Mucosa of gallbladder (tissue), 1 donor: ENCODE results near the gene NR2C1. TPM values are rescaled to one million over a fixed set of nuclear protein-coding genes. Genes with fewer than 3 reads are reported as not detected.

Experiments used
- DNase-seq: peaks from one replicate; pipeline ENCODE4 v3.0.0-alpha.2; 2020; ENCODE audit warnings: low spot score
- total RNA-seq: library from RNA; stranded (reverse); gene quantifications from one replicate; pipeline ENCODE4 v1.2.1, GENCODE V29; 2021
- donor health status: DM: no; HTN: no; CAD: no.

Gene NR2C1
- total RNA-seq, 1 donor from 2014 or later = 26.6 TPM

DNA sequence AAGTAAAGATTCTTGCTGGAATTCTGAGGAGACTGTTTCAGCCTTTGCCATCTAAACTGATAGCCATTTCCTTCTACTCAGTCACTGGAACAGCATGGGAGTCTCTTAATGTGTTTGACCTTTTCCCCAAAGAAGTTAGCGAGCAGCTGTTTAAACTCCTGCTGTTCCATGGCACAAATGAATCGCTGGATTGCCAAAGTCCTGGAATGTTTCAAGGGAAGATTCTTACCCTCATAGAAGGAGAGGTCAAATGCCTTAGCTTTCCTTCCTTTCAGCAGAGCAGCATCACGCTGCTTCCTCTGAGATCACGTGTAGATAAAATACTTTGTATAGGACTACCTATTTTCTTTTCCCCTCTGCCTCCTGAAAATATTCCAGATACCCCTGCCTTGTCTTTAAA lies 10.5 kb upstream of the NR2C1 start:
- DNase-seq = peak; percentile 58

DNA sequence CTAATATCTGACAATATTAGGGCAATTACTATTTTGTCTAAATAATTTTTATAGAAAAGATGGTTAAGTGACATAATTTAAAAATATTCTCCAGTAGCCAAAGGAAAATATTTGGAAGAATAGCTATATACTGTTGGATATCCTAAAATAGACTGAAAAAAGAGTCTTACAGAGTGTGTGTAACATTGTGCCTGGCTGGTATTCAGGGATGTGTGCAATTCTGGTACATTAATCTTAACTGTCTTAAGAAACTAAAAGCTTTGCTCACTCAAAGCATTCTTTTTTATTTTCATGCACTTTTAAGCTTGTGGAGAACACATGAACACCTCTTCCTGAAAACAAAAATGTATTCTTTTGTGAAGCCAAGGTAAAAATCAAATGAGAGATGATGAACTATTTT lies 10.1 kb upstream of the NR2C1 start:
- DNase-seq = no peak

DNA sequence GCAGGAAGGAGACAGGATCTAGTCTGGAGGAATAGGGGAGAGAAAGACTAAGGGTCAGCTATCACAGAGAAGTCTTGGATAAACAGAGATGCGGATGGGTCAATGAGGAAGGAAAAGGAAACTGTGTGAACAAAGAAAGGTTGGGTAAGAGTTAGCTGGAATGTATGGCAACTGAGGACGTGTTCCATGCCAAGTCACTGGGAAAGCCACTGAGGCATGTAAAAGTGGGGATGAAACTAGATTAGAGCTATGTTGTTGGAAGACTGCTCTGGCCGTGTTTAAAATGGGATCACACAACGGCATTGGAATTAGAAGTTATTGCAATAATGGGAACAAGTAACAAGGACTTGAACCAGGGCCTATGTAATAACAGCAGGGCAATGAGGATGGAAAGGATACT lies 3.9 kb upstream of the NR2C1 start:
- DNase-seq = no peak

DNA sequence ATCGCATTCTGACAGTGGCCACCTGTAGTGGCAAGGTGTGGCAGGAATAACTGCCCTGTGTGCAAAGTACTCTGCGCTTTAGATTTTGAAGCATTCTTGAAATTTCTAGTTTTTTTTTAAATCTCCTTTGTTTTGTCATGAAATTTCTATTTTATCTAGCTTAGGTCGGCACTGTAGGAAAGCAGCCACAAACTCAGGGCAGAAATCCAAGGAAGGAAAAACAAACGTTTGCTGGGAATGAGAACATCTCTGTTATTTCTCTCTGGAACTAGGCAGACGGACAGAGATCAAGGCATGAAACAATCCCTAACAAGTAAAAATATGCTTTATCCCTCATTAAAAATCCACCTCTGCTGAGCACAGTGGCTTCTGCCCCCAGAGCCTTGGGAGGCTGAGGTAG lies 1.3 kb upstream of the NR2C1 start:
- no peak for DNase-seq

DNA sequence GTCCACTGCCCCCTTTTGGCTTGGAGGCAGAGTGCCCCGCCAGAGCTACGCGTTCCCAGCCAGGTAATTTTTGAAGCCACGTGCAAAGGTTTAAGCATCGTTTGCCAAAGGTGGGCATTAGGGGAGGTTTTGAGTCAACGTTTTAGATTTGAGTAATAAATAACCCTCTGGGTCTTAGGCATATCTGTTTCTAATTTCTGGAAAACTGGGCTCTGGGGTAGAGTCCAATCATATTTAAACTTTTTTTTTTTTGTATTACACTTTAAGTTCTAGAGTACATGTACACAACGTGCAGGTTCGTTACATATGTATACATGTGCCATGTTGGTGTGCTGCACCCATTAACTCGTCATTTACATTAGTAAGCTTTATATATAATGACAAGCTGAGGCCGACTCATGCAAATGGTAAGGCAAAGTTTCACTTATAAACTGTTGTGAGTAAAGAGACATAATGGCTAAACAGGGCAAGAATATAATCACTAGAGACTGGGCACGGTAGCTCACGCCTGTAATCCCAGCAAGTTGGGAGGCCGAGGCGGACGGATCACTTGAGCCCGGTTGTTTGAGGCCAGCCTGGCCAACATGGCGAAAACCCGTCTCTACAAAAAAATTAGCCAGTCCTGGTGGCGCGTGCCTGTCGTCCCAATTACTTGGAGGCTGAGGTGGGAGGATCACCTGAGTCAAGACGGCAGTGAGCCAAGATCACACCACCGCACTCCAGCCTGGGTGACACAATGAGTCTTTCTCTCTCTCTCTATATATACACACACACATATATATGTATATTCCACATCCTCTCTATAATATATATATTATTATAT lies 491 bp upstream of the NR2C1 start:
- DNase-seq = no peak

DNA sequence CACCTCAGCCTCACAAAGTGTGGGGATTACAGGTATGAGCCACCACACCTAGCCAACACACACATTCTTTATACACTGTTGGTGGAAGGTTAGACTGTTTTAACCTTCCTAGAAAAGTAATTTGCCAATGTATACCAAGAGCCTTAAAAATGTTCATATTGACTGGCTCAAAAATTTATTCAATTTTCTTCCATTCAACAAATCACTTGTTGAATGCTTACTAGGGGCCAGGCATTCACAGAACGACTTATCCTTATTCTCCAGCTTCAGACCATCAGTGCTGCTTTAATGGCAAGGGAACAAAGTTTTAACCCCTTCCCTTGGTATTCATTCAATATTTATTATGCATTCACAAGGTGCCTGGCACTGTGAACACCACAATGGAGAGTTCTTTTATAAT lies 3.0 kb downstream of the NR2C1 start:
- no peak for DNase-seq

DNA sequence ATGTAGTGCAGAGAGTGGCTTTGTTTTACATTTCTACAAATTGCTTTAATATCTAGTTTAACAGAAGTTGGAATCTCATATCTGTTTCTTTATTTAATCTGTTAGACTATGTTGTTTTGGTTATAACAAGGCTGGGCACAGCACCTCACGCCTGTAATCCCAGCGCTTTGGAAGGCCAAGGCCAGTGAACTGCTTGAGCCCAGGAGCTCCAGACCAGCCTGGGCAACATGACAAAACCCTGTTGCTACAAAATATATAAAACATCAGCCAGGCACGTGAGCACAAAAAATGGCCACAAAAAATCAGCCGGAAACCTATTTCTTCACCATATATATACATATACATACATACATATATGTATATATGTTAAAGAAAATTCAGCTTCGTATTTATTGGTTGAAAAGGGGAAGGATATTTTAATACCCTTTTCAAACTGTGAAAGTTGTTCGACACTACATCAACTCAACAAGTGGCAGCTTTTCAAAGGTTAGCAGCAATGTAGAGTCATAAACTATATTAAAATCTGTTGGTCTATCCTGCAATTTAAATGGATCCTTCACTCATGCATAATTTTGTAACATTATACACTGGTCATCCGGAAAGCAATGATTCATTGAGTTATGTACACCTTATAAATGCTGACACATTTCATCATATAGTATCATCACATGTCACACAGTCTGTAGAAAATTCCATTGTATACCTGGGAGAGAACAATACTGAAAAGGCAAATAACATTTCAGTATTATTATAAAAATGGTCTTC lies 7.1 kb downstream of the NR2C1 start:
- DNase-seq = no peak

DNA sequence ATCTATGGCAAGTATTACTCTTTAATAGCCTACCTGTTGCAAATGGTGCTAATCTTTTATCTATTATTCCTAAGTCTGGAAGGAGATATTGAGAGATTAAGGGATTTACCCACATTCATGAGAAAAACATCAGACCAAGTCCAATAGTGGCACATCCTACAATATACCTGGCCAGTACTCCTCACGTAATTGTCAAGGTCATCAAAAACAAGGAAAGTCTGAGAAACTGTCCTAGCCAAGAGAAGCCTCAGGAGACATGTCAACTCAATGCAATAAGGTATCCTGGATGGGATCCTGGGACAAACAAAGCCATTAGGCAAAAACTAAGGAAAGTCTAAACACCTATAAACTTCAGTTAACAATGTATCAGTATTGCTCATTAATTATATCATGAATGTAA lies 12.5 kb downstream of the NR2C1 start:
- DNase-seq = no peak

DNA sequence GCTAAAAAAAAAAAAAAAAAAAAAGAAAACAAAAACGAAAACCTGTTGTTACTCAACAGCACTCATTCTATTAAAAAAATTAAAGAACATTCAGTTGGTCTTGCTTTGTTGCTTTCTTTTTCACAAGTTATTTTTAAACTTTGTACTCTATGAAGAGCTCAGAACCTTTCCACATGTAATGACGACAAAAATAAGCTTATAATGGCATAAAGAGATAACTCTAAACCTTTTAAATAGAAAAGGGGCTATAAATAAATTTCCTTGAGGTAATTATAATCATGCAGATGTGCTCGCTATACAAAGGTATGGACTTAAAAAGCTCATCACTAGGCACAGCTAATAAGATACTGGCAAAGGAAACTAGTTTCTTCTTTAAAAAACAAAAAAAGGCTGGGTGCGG lies 13.4 kb downstream of the NR2C1 start:
- no peak for DNase-seq

DNA sequence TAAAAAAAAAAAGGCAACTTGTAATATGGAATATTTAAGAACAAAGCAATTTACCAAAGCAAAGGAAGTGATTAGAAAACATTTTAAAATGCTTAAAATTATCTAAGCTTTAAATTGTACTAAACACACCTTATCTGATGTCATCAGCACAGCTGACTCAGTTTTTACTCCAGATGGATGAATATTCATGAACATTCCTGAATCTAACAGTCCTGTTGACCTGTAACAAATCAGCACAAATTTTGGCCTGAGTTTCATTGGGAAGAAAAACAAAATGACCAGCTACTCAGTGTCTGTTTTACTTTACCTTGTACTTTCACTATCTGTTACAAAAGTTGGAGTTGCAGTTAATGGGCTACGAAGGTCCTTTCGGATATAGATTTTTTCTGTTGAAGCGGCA lies 16.0 kb downstream of the NR2C1 start:
- no peak for DNase-seq

DNA sequence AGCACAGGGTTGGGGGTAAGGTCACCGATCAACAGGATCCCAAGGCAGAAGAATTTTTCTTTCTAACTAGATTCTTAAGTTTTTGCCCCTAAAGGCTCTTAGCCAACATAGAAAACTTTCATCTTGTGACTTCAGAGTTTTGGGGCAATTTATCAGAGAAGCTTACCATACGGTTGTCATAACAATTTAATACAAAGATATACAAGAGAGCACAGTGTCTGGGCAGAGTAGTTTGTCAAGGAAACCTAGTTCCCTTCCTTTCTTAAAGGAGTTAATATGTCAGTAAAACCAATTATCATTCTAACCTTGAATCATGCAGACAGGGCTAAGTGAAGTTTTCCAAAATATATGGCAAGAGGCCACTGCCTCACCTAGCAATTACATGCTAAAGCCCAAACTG lies 18.4 kb downstream of the NR2C1 start:
- DNase-seq = no peak

DNA sequence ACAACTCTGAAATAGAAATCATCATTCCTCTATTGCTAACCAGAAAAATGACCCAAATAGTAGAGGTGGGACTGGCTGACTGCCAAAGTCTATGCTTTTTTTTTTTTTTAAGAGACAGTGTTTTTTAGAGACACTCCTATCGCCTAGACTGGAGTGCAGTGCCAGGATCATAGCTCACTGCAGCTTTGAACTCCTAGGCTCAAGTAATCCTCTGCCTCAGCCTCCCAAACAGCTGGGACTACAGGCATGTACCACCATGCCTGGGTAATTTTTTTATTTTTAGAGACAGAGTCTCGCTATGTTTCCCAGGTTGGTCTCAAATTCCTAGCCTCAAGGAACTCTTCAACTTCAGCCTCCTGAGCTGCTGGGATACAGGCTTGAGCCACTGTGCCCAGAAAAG lies 19.2 kb downstream of the NR2C1 start:
- no peak for DNase-seq

DNA sequence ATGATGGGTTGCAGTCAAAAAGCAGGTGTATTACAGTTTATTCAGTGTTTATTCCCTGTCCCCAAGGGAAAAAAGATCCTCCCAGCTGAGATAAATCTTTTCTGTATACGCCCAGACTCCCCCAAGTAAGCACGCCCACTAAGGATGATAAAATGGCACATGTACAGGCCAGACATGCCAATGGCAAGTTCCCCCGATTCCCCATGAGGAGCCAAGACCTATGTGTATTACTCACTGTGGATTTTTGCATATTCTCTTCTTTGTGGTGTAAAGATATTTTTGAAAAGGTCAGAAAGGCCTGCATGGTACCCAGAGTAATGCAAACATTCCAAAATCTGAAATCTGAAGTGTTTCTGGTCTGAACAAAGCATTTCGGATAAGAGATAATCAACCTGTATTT lies 22.2 kb downstream of the NR2C1 start:
- no peak for DNase-seq

DNA sequence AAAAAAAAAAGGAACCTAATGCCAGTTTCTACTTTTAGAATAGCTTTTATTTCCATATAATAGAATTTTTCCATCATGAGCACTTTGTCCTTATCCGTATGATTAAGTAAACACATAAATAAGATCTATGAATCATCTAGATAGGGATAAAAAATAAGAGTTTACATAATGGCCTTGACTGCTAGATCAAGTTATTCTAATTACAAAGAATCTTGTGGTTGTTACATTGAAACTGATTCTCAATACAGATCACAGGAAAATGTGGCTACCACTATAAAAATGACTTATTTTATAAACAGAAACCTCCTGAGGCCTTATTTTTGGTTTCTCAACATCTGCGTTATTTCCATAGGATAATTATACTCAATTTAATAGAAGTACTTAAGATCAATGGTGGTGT lies 35.5 kb downstream of the NR2C1 start:
- DNase-seq = no peak

DNA sequence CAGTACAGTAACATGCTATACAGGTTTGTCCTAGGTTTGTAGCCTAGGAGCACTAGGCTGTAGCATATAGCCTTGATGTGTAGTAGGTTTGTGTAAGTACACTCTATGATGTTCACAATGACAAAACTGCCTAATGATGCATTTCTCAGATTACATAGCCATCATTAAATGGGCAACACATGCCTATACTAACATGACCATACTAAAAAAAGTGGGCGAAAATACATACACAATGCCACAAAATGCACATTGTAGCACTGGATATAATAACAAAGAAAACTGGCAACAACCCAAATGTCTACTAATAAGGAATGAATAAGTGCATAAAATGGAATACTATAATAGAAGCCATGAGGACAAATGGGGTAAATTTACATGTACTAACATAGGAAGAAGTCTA lies 38.7 kb downstream of the NR2C1 start:
- no peak for DNase-seq

DNA sequence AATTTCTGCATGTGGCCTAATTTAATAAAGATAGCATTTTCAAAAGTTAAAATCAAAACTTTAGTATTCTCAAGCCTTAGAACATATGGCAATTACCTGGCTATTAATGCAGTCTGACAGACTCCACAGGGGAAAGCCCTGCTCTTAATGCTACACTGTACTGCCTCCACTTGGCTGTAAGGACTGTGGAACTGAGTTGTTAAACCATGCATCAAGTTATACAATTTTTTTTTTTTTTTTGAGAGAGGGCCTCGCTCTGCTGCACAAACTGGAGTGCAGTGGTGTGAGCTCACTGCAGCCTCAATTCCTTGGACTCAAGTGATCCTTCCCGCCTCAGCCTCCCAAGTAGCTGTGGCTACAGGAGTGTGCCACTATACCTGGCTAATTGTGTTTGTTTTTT lies 50.9 kb downstream of the NR2C1 start:
- DNase-seq = no peak

DNA sequence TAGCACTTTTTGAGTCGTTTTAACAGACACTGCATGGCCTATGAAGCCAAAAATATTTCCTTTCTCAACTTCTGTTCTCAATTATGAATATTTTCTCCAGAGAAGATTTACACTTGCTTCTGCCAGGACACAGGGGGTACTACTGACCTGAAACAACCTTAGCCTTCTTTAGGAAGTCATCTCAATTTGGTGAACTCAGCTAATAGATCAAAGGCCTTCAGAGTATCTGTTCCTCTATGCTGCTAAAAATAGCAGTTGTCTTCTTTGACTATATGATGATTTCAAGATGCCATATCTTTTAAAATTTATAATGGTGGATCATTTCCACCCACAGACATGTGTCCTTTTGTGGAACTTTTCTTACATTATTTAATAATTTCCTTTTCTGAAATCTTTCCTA lies 55.9 kb downstream of the NR2C1 start:
- DNase-seq = no peak

DNA sequence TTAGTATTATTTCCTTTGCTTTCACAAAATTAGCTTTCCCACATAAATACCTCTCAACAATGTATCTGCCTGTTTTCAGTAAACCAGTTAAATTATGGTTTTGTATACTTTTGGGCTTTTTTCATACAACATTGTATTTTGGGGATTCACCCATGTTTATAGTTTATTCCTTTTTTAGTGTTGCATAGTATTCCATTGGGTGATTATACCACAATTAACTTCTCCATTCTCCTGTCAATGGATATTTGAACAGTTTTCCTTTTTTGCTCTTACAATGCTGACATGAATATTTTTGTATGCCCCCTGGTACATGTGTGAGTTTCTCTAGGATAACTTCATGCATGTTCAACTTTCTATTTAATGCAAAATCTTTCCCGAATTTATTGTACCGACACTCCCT lies 57.3 kb downstream of the NR2C1 start:
- no peak for DNase-seq

DNA sequence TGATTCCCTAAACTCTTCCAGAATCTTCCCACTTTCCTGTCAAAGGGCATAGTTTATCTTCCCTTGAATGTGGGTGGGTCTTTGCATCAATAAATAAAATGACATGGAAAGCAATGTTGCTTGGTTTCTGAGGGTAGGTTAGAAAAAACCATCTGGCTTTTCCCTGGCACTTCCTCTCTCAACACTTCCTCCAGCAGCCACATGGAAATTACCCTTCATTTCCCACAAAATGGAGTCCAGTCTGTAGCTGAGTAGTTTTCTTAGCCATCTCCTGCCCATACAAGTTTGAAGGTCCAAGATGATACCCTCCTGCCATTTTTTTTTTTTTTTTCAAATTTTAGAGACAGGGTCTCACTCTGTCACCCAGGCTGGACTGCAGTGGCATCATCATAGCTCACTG lies 58.9 kb downstream of the NR2C1 start:
- no peak for DNase-seq

DNA sequence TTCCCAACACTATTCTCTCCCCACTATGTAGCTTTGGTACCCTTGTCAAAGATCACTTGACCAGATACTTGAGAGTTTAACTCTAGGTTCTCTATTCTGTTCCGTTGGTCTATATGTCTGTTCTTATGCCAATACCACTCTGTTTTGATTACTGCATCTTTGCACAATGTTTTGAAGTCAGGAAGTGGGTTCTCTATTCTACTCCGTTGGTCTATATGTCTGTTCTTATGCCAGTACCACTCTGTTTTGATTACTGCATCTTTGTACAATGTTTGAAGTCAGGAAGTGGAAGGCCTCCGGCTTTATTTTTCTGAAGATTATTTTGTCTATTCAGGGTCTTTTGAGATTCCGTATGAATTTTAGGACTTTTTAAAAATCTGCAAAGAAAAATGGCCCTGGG lies 67.2 kb downstream of the NR2C1 start:
- DNase-seq = no peak

DNA sequence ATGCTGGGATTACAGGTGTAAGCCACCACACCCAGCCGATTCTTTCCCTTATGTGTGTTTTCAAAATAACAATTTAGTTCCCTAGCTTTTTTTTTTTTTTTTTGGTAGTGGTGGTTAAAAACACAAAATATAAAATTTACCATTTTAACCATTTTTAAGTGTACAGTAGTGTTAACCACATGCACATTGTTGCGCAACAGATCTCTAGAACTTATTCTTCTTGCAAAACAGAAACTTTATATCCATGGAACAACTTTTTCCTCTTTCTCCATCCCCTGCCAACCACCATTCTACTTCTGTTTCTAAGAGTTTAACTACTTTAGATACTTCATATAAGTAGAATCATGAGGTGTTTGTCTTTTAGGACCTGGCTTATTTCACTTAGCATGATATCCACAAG lies 68.8 kb downstream of the NR2C1 start:
- DNase-seq = no peak

DNA sequence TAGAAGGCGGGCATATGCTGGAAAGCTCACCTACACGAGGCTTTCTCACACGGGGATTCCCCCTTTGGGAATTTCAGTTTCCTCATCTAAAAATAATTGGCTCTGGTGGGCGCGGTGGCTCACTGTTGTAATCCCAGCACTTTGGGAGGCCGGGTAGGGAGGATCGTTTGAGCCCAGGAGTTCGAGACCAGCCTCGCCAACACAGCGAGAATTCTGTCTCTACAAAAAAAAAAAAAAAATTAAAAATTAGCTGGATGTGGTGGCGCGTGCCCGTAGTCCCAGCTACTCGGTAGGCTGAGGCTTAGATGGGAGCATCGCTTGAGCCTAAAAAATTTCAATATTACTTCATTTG lies 69.5 kb downstream of the NR2C1 start:
- no peak for DNase-seq

DNA sequence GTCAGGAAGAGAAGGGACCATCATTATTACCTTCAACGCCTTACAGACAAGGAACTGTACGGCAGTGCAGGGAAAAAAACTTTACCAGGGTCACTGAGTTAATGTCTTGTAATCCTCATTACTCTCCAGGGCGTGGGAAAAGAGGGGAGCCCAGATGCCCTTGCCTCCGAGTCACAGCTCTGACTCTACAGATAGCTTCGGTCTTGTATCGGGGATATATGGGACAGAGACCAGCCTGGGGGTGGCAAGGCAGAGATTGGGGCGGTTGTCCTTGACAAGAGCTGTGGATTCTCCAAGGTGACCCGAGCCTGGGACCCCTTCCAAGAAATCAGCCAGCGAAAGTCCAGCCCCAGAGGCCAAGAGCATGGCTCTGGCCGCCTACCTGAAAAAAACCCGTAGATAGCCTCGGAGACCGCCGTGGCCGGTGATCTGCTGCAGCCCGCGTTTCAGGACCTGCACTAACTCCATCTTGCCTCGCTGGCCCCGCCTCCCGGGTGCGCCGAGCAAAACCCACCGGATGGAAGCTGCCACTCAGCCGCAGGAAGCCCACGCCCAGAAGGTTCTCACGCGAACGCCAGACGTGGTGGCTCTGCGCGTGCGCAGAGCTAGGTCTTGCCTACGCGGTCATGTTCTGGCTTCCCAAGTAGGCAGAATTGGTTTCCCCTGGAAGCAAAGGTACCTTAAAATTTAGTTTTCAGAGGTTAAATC lies 70.1 kb downstream of the NR2C1 start, which contains the start of gene NDUFA12:
TSS of gene NDUFA12 (minus strand) at position 485 of the 708 bp plus-strand sequence. CDS start at position 468, 17 bp downstream.
- DNase-seq = peak; percentile 96
